ENCODE results near the gene MYO16.
"Not testable (repeated sequence)": the region's sequence is repeated elsewhere in the genome, so short reads cannot be mapped to it uniquely, and the experiment has no call there.

The MYO16 gene

DNA sequence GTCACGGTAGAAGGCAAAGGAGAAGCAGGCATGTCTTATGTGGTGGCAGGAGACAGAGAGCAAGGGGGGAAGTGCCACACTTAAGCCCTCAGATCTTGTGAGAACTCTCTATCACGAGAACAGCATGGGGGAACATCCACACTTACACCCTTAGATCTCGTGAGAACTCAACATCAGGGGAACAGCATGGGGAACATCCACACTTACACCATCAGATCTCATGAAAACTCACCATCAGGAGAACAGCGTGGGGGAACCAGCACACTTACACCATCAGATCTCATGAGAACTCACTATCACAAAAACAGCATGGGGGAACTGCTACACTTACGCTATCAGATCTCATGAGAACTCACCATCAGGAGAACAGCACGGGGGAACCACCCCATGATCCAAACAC lies 445.0 kb downstream of the MYO16 start:
- DNase-seq (ENCODE audit: low read depth), result no peak

DNA sequence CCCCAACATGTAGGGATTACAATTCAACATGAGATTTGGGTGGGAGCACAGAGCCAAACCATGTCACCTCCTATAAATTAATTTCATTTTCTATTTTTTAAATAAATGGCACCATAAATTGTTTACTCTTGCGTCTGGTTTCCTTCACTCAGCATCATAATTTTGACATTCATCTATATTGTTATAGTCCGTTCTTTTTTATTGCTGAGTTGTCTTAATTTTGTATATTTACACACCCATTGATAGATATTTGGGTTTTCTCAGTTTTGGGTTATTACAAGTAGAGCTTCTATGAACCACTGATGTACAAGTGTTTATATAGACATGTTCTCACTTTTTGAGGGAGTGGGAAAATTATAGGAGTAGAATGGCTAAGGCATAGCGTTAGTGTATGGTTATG lies 445.4 kb downstream of the MYO16 start:
- DNase-seq (ENCODE audit: low read depth), result no peak

DNA sequence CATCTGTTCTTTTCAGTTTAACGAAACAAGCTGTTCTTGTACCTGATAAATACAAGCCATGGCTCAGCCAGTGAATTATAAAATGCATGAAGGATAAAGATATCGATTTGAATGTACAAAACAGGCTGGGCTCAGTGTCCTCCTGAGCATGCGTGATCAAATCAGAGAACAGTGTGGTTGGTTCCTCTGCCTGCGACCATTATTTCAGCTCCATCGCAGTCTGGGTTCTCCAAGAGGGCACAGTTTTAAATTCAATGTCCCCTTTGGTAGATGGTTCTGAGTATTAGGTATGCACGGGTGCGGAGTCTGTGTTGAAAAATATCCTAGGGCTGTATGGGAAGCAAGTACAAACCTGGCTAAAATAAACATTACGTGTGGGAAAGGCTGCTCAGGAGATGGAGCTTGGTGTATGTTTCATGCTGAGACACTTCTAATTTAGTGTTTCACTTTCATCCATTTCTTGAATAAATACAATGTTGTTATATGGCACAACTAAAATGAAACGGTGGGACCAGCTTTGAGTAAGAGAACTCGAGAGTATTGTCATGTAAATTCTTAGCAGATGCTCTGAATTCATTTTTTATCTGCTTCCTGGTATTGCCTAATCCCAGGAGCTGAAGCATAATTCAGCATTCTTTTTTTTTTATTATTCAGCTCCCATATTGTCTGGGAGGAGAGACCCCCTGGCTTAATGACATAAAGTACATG lies 458.7 kb downstream of the MYO16 start:
- no peak for DNase-seq (ENCODE audit: low read depth)

DNA sequence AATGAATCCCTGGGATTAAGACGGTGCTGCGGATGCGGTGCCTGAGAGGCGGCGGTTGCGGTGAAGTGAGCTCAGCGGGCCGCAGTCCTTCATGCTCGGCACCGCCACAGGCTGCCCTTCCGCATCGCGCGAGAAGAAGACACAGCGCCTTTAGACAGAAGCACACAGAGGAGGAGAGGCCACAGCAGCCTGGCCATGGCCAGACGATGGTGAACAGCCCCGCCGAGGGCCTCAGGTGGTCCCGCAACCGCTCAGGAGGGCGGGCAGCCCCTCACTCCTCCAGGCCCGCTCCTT lies 459.2 kb downstream of the MYO16 start:
- no peak for DNase-seq (ENCODE audit: low read depth)

DNA sequence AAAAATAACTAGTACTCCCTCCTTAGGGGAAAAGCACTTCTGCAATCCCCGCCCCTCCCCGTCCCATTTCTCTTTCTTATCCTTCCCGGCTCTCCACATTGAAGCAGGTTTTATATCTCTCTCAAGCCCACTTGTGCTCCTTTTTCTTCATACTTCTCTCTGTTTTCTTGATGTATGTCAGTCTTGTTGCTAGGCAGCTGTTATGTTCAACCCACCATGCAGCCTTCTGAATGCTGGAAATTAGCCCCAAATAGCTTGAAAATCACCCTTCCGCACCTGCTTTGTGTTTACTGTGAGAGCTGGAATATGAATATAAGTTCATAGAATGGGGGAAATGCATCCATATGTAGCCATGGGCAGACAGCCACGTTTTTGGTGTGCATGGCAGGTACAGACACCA lies 461.4 kb downstream of the MYO16 start:
- no peak for DNase-seq (ENCODE audit: low read depth)

DNA sequence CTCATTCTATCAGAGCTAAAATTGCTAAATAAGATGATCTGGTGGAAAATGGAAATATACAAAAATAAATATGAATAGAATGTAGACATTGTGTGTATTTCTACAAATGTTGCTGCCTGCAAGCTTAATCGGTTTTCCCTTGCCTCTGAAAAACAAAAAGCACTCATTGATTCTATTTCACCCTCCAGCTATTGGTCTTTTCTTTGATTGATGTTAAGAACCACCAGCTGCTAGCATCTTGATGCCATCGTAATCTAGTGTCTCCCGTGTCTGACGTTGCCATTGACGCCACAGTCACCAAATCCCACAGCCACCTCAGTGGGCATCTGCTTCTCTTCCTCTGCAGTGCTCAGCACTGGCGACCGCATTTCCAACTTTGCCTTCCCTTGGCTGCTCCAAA lies 461.8 kb downstream of the MYO16 start:
- DNase-seq (ENCODE audit: low read depth), result no peak

DNA sequence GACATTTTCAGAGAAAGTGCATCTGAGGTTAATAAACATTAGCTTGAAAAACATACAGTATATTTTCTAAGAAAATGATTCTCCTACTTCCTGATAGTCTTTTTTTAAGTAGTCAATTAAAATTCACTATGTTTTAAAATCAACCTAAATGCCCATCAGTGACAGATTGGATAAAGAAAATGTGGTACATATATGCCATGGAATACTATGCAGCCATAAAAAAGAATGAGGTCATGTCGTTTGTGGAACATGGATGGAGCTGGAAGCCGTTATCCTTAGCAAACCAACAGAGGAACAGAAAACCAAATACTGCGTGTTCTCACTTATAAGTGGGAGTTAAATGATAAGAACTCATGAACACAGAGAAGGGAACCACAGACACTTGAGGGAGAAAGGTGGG lies 462.8 kb downstream of the MYO16 start:
- not testable (repeated sequence) for DNase-seq (ENCODE audit: low read depth)

DNA sequence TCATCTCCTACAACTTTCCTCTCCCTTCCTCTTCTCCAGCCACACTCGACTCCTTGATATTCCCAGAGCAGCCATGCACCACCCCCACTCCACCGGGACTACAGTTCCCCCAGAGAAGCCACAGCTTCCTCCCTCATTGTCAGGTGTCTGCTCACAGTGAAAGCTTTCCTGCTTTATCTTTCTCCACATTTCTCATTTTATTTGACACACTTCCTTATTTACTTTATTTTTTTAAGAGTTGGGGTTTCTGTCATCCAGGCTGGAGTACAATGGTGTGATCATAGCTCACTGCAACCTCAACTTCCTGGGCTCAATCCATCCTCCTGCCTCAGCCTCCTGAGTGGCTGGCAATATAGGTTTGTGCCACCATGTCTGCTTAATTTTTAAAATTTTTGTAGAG lies 464.6 kb downstream of the MYO16 start:
- DNase-seq (ENCODE audit: low read depth), result no peak

DNA sequence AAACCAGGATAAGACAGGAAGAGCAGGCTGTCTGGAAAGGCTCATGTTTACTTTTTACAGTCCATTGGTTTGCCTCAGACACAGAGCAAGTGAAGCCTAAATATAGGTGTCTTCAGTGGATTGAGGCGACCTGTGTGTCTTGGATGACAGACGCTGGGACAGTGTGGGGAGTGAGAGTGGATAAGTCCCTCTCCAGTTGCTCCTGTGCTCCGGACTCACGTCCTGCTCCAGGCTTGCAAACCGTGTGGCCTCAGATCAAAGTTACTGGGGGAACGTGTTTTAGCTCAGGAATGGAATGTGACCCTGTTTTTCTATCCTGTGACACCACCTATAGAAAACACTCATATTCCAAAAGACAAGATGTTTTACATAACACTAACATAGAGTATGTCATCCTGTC lies 465.7 kb downstream of the MYO16 start:
- no peak for DNase-seq (ENCODE audit: low read depth)

DNA sequence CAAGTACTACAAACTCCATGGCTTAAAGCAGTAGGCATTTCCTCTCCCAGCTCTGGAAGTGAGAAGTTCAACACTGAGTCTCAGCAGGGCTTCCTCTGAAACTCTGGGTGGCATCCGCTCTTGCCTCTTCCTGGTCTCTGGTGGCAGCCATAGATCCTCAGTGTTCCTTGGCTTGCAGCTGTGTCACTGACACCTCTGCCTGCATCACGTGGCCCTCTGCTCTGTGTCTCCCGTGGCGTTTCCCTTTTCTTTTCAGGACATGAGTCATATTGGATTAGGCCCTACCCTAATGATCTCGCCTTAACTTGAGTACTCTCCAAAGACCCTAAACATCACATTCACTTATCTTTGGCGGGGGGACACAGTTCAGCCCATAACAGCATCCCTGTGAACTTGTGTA lies 466.7 kb downstream of the MYO16 start:
- DNase-seq (ENCODE audit: low read depth), result no peak

DNA sequence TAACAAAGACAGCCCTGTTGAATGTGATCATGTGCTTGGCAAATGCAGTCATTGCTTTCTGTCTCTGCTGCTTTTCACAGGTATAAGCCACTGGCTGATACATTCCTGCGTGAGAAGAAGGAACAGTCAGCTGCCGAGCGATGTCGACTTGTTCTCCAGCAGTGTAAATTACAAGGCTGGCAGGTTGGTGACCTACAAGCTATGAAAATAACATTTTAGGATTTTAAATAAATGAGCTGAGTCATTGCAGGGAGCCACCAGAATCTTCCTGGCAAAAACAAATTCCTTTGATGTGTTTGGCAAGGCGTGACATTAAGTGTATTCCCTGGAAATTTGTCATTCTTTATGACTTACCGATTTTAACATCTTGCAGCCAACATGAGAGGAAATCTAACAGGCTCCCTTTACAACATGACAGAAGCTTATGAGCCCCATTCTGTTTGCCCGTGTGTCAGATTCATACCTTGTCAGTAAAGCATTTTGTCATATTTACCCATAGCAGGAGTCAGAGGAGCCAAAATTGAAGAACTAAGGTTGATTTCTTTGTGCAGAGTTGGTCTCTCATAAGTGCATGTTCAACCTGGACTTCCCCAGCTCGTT lies 471.4 kb downstream of the MYO16 start:
- DNase-seq (ENCODE audit: low read depth), result no peak

DNA sequence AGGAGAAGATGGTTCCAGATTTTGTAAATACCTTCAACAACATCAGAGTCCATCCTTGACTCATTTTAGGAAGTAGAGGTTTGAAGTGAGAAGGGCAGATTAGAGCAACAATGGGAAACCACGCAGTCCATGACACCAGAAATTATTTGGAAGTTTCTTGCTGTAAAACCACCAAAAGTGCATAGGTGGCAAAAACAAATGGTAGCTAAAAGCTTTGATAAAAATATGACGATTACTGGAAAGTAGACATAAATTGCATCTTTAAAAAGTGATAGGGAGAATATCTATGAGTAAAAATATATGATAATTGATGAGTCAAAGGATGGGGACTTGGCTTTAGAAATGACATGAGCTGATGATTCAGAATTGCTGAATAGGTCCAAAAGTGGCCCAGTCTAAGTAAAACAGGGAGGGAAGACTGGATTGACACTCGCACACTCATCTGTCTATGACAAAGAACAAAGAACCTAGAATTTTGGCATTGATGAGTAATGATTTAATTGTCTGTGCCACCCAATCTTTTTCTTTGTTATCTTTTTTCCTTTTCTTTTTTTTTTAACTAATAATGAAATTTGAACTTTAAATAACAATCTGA lies 472.2 kb downstream of the MYO16 start:
- no peak for DNase-seq (ENCODE audit: low read depth)

DNA sequence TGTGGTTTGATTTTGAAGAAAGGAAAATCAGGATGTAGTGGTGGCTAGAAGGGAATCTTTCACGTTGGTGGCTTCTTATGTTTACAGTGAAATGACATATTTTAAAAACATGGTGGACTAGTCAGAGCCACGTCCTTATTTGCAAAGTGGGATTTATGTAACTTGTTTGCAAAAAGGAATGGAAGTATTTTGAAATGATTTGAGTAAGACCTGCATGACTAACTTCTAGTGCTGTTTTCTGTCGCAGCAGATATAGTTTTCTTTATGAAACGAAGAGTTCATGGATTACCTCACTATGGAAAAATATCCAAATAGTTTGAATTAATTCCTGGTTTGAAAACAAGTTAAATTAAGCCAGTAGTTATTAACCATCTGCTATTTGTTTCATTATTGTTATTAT lies 476.5 kb downstream of the MYO16 start:
- no peak for DNase-seq (ENCODE audit: low read depth)

DNA sequence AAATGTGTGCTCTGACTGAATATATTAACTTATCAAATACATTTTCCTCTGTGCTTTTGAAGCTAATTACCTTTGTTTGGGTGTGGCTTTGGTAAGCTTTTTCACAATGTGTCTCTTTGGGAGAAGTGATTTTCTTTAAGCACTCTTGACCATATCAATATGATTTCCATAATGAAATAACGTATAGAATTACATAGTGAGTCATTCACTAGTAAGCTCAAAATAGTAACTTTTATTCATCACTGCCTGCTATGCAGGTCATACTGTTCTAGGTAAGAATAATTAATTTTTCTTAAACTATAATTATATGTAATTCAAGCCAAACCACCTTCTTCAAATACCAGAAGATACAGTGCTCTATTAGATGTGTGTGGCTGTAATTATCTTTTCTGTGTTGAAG lies 480.7 kb downstream of the MYO16 start:
- DNase-seq (ENCODE audit: low read depth), result no peak

DNA sequence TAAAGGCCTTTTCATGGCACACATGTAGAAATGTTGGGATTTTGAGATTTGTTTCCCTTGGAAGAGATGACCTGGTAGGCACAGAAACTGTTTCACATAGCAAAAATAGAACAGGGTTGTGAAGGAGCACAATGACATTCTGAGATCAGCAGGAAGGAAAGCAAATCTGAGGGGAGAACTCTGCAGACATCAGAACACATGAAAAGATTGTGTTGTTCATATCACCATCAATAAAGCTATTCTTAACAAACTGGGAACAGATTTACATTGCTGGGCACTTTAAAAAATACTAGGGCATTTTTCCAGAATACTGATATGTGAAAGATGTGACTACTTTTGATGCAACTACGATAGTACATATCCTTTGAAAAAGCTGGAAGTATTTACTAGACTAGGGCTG lies 481.7 kb downstream of the MYO16 start:
- DNase-seq (ENCODE audit: low read depth), result no peak

DNA sequence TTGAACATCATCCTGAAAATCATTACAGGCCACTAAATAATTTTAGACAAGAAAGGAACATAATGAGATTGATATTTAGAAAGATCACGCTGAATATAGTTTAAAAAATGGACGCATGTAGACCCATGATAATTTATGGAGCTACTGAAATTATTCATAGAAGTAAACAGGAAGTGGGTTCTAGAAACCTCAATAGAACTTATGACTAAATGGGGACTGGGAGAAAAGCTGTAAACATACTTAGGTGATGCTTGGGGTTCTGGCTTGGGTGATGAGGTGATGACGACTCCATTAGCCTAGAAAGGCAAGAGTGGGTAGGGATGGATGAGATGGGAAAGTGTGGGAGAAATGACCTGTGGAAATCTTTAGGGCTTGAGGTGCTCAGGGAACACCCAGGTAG lies 484.0 kb downstream of the MYO16 start:
- no peak for DNase-seq (ENCODE audit: low read depth)

DNA sequence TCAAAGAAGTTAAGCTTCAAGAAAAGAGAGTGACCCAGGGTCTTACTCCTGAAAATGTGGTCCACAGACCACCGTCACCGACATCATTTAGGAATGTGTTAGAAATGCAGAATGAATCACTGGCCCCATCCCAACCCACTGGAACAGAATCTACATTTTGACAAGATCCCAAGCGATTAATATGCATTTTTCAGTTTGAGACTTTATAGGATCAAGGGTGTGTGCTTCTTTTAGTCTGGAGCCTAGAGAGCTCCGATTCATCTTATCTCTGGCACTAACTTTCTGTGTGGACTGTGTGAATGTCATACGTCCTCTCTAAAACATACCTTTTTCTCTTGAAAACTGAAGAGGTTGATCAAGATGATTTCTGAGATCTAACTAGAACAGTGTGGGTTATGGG lies 484.8 kb downstream of the MYO16 start:
- no peak for DNase-seq (ENCODE audit: low read depth)

DNA sequence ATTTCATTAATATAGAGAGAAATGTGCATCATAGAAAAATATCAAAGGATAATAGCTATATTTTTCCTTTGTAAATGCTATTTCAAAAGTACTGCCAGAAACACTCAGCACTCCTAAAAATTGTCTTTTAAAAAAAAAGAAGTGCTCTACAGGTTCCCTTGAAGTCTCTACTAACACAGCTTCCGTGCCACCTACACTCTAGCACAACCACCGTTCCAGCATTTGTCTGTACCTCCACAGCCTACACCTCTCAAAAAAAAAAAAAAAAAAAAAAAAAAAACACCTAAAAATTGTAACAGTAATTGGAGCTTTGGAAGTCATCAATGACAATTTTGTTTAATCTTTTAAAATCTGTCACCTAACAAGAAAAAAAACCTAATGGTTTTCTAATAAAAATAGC lies 485.6 kb downstream of the MYO16 start:
- DNase-seq (ENCODE audit: low read depth), result no peak

DNA sequence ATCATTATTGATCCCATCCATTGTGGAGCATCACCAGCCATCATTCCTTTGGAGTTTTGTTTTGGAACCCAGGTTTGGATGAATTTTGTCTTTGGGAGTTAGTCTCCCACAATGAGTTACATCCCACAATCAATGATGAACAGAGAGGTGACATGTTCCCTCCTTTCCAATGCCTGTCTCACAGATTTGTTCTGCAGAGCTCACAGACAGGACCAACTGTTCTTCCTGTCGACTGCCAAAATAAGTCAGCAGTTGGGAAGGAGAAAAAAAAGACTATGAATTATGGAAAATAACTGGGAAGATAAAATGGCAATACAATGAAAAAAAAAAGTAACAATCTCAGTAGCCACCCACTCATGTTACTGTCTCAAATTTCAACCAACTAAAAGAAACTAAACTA lies 489.1 kb downstream of the MYO16 start:
- DNase-seq (ENCODE audit: low read depth), result no peak

DNA sequence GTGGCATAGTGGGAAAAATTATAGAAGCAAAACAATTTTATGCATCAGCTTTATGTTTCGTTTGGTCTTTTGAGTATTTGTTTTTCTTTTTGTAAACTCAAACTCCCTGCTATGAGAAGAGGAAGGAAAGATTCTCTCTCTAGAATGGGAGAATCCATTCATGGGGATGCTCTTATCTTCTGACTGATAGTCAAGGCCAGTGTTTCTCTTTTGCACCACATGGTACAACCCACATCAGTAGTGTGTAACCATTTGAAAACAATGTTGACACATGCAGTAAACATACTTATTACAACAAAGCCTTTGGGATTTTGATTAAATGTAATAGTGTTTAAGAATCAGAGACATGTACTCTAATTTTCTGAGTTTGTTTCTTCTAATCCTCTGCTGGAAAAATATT lies 490.5 kb downstream of the MYO16 start:
- no peak for DNase-seq (ENCODE audit: low read depth)

DNA sequence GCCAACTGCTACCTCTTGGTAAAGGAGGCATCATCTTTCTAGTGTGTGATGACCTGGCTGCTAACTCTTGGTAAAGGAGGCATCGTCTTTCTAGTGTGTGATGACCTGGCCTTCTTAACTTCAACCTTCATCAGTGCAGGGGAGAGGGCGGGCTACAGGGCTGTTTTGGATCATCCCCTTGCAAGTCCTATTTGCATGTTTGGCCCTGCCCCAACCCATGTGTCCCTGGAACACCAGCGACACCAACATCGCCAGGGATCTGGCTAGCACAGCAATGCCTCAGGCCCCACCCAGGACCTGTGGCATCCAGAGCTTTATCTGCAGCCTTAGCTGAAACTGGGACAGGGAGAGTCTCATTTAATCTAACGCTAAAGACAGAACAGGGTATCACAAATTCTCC lies 492.4 kb downstream of the MYO16 start:
- no peak for DNase-seq (ENCODE audit: low read depth)

DNA sequence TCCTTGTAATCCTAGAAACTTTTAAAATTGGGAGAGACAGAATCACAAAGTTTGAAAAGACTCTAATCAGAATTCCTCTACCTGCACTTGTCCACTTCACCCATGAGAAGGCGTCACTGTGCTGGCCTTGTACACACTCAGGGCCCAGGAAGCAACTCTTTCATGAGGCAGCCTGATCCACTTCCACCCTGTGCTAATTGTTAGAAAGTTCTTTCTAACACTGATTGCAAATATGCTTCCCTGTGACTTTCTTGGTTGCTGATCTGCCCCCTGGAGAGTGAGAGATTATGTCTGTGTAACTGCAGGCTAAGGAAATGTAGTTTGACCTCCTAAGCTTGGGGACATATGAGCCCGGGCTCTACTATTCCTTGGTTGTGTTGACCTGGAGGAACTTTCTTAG lies 494.6 kb downstream of the MYO16 start:
- DNase-seq (ENCODE audit: low read depth), result no peak

DNA sequence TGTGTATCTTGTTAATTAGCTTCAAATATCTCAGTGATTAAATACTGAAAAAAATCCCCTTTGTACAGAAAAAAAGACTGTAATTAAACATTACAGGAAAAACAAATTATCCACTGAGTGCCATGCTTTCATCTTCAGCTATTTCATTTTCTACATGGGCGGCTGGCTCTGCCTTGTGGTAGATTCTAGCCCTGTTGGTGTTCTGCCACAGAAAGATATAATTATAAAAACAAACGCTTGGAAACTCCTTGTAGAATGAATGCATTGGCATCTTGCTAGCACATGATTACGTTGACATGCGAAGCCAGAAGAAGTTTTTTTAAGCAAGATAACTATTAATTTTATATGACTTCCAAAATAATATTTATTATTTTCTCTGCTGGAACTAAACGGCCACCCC lies 496.8 kb downstream of the MYO16 start:
- no peak for DNase-seq (ENCODE audit: low read depth)
